Vagina (tissue), 2 donors: ENCODE results near the gene CST9. TPM values are rescaled to one million over a fixed set of nuclear protein-coding genes. Genes with fewer than 3 reads are reported as not detected.

Experiments
- DNase-seq, 2 donors: peaks; one replicate each; pipeline ENCODE4 v3.0.0-alpha.2; 2017; ENCODE audit errors: extremely low spot score in 2 of 2
- H3K27ac ChIP-seq: fragments of 200-600 bp; sonication (generic); one replicate; pipeline ENCODE4 v1.5.1; 2019
- H3K27me3 ChIP-seq: fragments of 200-600 bp; sonication (generic); one replicate; pipeline ENCODE4 v1.5.1; 2019
- H3K36me3 ChIP-seq, 2 donors: fragments of 200-600 bp; sonication (generic); one replicate each; pipeline ENCODE4 v1.5.1; 2017 to 2019
- H3K4me1 ChIP-seq: fragments of 200-600 bp; sonication (generic); one replicate; pipeline ENCODE4 v1.5.1; 2019
- H3K4me3 ChIP-seq, 2 donors: fragments of 200-600 bp; sonication (generic); 1 replicate in 1 of 2; 2 replicates in 1 of 2; pipeline ENCODE4 v1.5.1; 2016 to 2019
- H3K9me3 ChIP-seq: fragments of 200-600 bp; sonication (generic); one replicate; pipeline ENCODE4 v1.5.1; 2019
- POLR2A ChIP-seq, 2 donors: fragments of 450-650 bp; IDR thresholded peaks; one replicate each; pipeline ENCODE4 v1.6.1; 2017; ENCODE audit warnings: antibody characterized with exemption in 2 of 2, mild to moderate bottlenecking in 2 of 2, moderate library complexity in 2 of 2
- POLR2AphosphoS5 ChIP-seq, 2 donors: sonication (generic); formaldehyde crosslinking; IDR thresholded peaks; one replicate each; pipeline ENCODE4 v1.9.0; 2017; ENCODE audit warnings: antibody characterized with exemption in 2 of 2, mild to moderate bottlenecking in 2 of 2, low read depth in 1 of 2; ENCODE audit not compliant: insufficient read depth in 1 of 2
- intact Hi-C: fragments of 100-400 bp; cut with DNase I; formaldehyde crosslinking; loops from one replicate; pipeline ENCODE4 v1.15.1; 2023
- total RNA-seq: library from RNA; depleted of rRNA; stranded (reverse); fragments of >200 nt; gene quantifications from one replicate; pipeline ENCODE4 v1.2.3, GENCODE V29; 2016
- TF ChIP-seq, protein P1 (sequence below), 3 experiments: fragments of 450-650 bp in 2 of 3; fragments of 200-600 bp in 1 of 3; sonication (generic) in 1 of 3; IDR thresholded peaks; one replicate each; pipeline ENCODE4 v1.5.1; 2017 to 2019; ENCODE audit warnings: antibody characterized with exemption in 3 of 3, mild to moderate bottlenecking in 2 of 3, moderate library complexity in 2 of 3

Gene CST9
- total RNA-seq, 1 donor from 2014 or later = not detected

DNA sequence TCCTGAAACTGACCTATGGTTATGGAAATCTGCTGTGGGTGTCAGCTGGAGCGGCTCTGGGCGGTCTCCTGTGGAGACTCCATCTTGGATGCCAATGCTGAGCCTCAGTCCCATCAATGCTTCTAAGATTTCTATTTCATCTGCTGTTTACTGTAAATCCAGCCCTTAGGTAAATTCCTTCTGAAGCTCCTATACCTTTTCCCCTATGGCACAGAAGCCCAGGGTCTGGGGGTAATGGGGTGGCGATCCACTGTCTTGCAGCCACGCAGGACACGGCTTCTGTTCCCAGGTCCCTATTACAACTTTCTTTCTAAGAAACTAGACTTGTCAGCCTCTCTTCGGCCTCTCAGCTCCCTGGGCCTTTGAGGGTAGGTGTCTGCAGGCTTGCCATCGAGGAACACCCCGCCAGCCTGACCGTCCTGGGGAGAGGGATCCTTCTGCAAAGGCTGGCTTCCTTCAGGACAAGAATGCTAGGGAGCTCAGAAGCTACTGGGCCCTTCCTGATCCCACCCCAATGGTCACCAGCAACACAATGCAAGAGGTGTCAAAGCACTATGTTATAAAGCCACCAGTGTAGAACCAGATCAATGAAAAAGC lies 25.6 kb upstream of the CST9 start:
- intact Hi-C loops = no loop called here
- DNase-seq = peak in 1 of 2 donors; percentile 76
- no peak for TF ChIP-seq POLR2AphosphoS5 (IDR thresholded peaks at IDR 0.05; ENCODE audit: insufficient read depth in 1 of 2, low read depth in 1 of 2)
- no peak for TF ChIP-seq POLR2A (IDR thresholded peaks at IDR 0.05)
- TF ChIP-seq, protein P1, sequence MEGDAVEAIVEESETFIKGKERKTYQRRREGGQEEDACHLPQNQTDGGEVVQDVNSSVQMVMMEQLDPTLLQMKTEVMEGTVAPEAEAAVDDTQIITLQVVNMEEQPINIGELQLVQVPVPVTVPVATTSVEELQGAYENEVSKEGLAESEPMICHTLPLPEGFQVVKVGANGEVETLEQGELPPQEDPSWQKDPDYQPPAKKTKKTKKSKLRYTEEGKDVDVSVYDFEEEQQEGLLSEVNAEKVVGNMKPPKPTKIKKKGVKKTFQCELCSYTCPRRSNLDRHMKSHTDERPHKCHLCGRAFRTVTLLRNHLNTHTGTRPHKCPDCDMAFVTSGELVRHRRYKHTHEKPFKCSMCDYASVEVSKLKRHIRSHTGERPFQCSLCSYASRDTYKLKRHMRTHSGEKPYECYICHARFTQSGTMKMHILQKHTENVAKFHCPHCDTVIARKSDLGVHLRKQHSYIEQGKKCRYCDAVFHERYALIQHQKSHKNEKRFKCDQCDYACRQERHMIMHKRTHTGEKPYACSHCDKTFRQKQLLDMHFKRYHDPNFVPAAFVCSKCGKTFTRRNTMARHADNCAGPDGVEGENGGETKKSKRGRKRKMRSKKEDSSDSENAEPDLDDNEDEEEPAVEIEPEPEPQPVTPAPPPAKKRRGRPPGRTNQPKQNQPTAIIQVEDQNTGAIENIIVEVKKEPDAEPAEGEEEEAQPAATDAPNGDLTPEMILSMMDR (IDR thresholded peaks at IDR 0.05) = no peak

DNA sequence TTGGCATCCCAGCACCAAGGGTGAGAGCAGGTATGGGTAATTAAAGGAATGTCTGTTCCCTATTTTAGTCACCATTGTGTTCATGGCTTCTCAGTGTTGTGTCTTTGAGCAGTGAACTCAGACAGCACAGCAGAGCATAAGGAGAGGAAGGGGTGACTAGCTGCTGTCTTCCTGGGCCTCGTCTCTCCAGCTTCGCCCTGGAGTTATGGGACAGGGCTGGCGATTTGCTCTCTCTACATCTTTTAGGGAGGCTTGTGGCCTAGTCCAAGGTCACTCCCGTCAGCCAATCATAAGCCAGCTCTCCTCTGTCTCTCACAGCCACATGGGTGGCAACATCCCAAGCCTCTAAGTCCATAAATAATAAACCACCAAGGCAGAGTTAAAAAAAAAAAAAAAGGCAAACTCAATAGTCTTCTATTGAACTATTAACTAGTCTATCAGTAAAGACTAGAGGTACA lies 24.7 kb upstream of the CST9 start:
- intact Hi-C loops = no loop called here
- Histone ChIP-seq H3K9me3 (no peaks in the 10 kb centered on the region), H3K4me3 (no peak overlapping the region), H3K27me3 (no peaks in the 10 kb centered on the region), H3K27ac (no peak overlapping the region), H3K36me3 (peaks cover 0 to 15% of the 10 kb centered on the region in 2 donors), H3K4me1 (peaks cover 26% of the 10 kb centered on the region)
- no peak for TF ChIP-seq POLR2AphosphoS5 (IDR thresholded peaks at IDR 0.05; ENCODE audit: insufficient read depth in 1 of 2, low read depth in 1 of 2)
- no peak for TF ChIP-seq POLR2A (IDR thresholded peaks at IDR 0.05)
- TF ChIP-seq, protein P1 (IDR thresholded peaks at IDR 0.05) = no peak
- no peak for DNase-seq

More for the DNA sequence above, 25.6 kb upstream of the CST9 start:
- Histone ChIP-seq H3K4me1 (peaks cover 28% of the 10 kb centered on the region), H3K36me3 (peaks cover 0 to 15% of the 10 kb centered on the region in 2 donors), H3K9me3 (no peaks in the 10 kb centered on the region), H3K4me3 (no peak overlapping the region), H3K27ac (no peak overlapping the region), H3K27me3 (no peaks in the 10 kb centered on the region)

- no peaks in the 10 kb centered on the region for H3K9me3 ChIP-seq
- no peak for DNase-seq
- H3K4me1 ChIP-seq = peaks cover 20% of the 10 kb centered on the region
- intact Hi-C loops = no loop called here
- H3K27ac ChIP-seq = peak overlapping the region; percentile 36
- no peak for TF ChIP-seq POLR2AphosphoS5 (IDR thresholded peaks at IDR 0.05; ENCODE audit: insufficient read depth in 1 of 2, low read depth in 1 of 2)
- TF ChIP-seq POLR2A (IDR thresholded peaks at IDR 0.05) = no peak
- TF ChIP-seq, protein P1 (IDR thresholded peaks at IDR 0.05) = no peak
- peaks cover 0 to 15% of the 10 kb centered on the region in 2 donors for H3K36me3 ChIP-seq
- H3K4me3 ChIP-seq = no peak overlapping the region
- no peaks in the 10 kb centered on the region for H3K27me3 ChIP-seq
These were observed 24.1 kb upstream of the CST9 start for GRCh38 chr20:23629542-23630391.

DNA sequence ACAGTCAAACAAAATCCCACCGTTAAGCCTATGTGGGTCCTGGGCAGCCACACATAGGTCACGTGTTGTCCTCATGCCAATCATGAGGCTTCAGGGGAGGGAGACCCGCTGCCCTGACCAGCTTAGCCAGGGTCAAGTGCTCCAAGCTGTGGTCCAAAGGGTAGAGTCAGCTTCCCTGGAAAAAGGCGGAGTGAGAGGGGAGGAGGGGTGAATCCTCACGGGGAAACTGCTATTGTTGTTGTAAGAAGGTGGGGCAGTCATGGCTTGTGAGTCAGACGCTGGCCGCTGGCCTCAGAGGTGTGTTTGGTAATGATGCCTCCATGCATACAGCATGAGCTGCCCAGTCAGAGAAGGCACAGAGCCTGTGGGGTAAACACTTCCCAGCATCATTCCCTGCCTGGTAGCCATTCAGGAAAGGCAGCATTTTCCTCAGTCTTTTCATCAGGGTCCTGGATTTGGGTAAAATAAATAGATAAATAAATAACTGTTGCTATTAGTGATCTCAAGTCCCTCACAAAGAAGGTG lies 23.4 kb upstream of the CST9 start:
- peak in 1 of 2 donors; percentile 90 for DNase-seq
- TF ChIP-seq POLR2A (IDR thresholded peaks at IDR 0.05) (no peak), POLR2AphosphoS5 (IDR thresholded peaks at IDR 0.05; ENCODE audit: insufficient read depth in 1 of 2, low read depth in 1 of 2) (peak; percentile 40 to 77)
- H3K4me1 ChIP-seq = peaks cover 16% of the 10 kb centered on the region
- no peak overlapping the region for H3K4me3 ChIP-seq
- H3K9me3 ChIP-seq = no peaks in the 10 kb centered on the region
- intact Hi-C loops = no loop called here
- peaks cover 0 to 14% of the 10 kb centered on the region in 2 donors for H3K36me3 ChIP-seq
- H3K27me3 ChIP-seq = no peaks in the 10 kb centered on the region
- H3K27ac ChIP-seq = peak overlapping the region; percentile 36

DNA sequence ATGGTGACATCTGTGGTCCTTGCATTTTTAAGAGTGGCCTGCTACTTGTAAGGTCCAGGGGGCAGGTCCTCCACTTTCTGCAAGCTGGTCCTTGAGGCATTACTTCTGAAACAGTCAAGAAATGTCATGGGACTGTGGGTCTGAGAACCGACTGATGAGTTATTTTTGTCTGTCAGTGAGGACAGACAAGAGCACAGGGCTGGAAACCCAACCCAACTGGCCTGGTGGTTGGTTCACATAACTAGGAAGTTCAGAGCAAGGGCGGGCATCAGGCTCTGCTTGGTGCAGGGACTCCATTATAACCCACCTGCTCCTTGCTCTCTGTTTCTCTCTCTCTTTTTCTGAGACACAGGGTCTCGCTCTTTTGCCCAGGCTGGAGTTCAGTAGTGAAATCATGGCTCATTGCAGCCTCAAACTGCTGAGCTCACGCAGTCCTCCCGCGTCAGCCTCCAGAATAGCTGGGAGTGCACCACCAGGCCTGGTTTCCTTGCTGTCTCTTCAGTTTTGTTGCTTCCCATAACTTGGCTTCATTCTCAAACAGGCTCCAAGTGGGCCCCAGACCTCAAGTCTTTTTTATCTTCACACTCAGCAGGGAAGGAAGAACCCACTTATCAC lies 22.8 kb upstream of the CST9 start:
- Histone ChIP-seq H3K4me1 (peaks cover 20% of the 10 kb centered on the region), H3K27me3 (no peaks in the 10 kb centered on the region), H3K9me3 (no peaks in the 10 kb centered on the region), H3K27ac (peak overlapping the region; percentile 36), H3K36me3 (peaks cover 0 to 8% of the 10 kb centered on the region in 2 donors), H3K4me3 (no peak overlapping the region)
- intact Hi-C loops = no loop called here
- no peak for TF ChIP-seq POLR2A (IDR thresholded peaks at IDR 0.05)
- TF ChIP-seq, protein P1 (IDR thresholded peaks at IDR 0.05) = no peak
- no peak for TF ChIP-seq POLR2AphosphoS5 (IDR thresholded peaks at IDR 0.05; ENCODE audit: insufficient read depth in 1 of 2, low read depth in 1 of 2)
- no peak for DNase-seq
